HCT116 (cell line): ENCODE measurements around the gene OBSCN. TPM values are rescaled to one million over a fixed set of nuclear protein-coding genes. Genes with fewer than 3 reads are reported as not detected.
"Not testable (repeated sequence)": the region's sequence is repeated elsewhere in the genome, so short reads cannot be mapped to it uniquely, and the experiment has no call there.

ENCODE experiments used
- ATAC-seq: fragments of 200-7000 bp; cut with Tn5 transposase; 2 replicates; pipeline ENCODE4 v1.9.1; 2020; ENCODE audit warnings: mild to moderate bottlenecking, moderate library complexity
- BruUV-seq: library from RNA; stranded (reverse); fragments of 400-500 nt; replicated peaks from 2 replicates; lab custom pipeline; 2021; lab: Mats Ljungman, UMichigan
- CTCF ChIA-PET: fragments of 300-600 bp; sonication (Branson Sonifier 250); formaldehyde crosslinking; loops from one replicate; lab custom pipeline; 2021; ENCODE audit warnings: antibody characterized with exemption; lab: Charles Lee
- POLR2A ChIA-PET: fragments of 300-600, 350-600 bp; sonication (Branson Sonifier 250); formaldehyde crosslinking; loops from one replicate; lab custom pipeline; 2021; ENCODE audit warnings: antibody characterized with exemption; lab: Charles Lee
- RAD21 ChIA-PET, 2 experiments: fragments of 300-600 bp; sonication (Branson Sonifier 250); formaldehyde crosslinking; loops; one replicate each; lab custom pipeline; 2023; ENCODE audit warnings: low total read pairs in 2 of 2; ENCODE audit not compliant: uncharacterized antibody in 2 of 2, unreplicated experiment in 2 of 2, low non-redundant PET in 1 of 2; lab: Charles Lee
- DNase-seq: peaks from one replicate; pipeline ENCODE4 v3.0.0-alpha.2; 2010; ENCODE audit warnings: low read depth, low spot score
- H2AFZ ChIP-seq: fragments of 200-600 bp; shearing (Covaris generic), sonication (generic); 2 replicates; pipeline ENCODE4 v1.6.1; 2017; ENCODE audit warnings: low read depth, mixed run types, mixed read lengths, antibody characterized with exemption, low read length; ENCODE audit not compliant: poor library complexity, severe bottlenecking
- H3K27ac ChIP-seq: 2 replicates; pipeline ENCODE4 v1.5.1; 2012; ENCODE audit warnings: low read depth, low read length
- H3K27me3 ChIP-seq: fragments of 200-600 bp; sonication (generic); 2 replicates; pipeline ENCODE4 v1.6.1; 2016; ENCODE audit warnings: mixed run types, low read length, mixed read lengths; ENCODE audit not compliant: insufficient read depth
- H3K36me3 ChIP-seq, 2 experiments: fragments of 200-500 bp in 1 of 2; fragments of 200-600 bp in 1 of 2; sonication (Bioruptor generic) in 1 of 2; sonication (generic) in 1 of 2; 2 replicates each; pipeline versions ENCODE4 v1.5.1 to v1.6.1; 2014 to 2016; ENCODE audit warnings: low read length in 2 of 2, inconsistent platforms in 1 of 2, mixed read lengths in 1 of 2, mixed run types in 1 of 2; ENCODE audit not compliant: insufficient read depth in 2 of 2, control insufficient read depth in 1 of 2
- H3K4me1 ChIP-seq, 2 experiments: fragments of 200-600 bp in 1 of 2; sonication (generic) in 1 of 2; 2 replicates each; pipeline versions ENCODE4 v1.5.1 to v1.6.1; 2012 to 2017; ENCODE audit warnings: low read length in 2 of 2, inconsistent platforms in 1 of 2, mild to moderate bottlenecking in 1 of 2, mixed read lengths in 1 of 2, mixed run types in 1 of 2, moderate library complexity in 1 of 2; ENCODE audit not compliant: insufficient read depth in 2 of 2, control insufficient read depth in 1 of 2
- H3K4me2 ChIP-seq: fragments of 200-600 bp; sonication (generic); 2 replicates; pipeline ENCODE4 v1.6.1; 2017; ENCODE audit warnings: mixed run types, low read length, mixed read lengths
- H3K4me3 ChIP-seq, 2 experiments: fragments of 200-600 bp in 1 of 2; sonication (generic) in 1 of 2; replicated peaks in 1 of 2; 2 replicates each; pipeline ENCODE4 v1.5.1; 2011 to 2016; ENCODE audit warnings: low read length in 2 of 2, control low read depth in 1 of 2, low read depth in 1 of 2, mild to moderate bottlenecking in 1 of 2, mixed read lengths in 1 of 2, mixed run types in 1 of 2
- H3K79me2 ChIP-seq: fragments of 200-600 bp; sonication (generic); 2 replicates; pipeline ENCODE4 v1.6.1; 2017; ENCODE audit warnings: mild to moderate bottlenecking, mixed run types, low read length, moderate library complexity, mixed read lengths; ENCODE audit not compliant: insufficient read depth
- H3K9ac ChIP-seq: fragments of 200-600 bp; sonication (generic); 2 replicates; pipeline ENCODE4 v1.6.1; 2016; ENCODE audit warnings: low read length, mixed read lengths
- H3K9me2 ChIP-seq: fragments of 200-600 bp; sonication (generic), shearing (Covaris generic); 2 replicates; pipeline ENCODE4 v1.6.1; 2017; ENCODE audit warnings: mixed run types, mild to moderate bottlenecking, moderate library complexity; ENCODE audit not compliant: insufficient read depth
- H3K9me3 ChIP-seq, 2 experiments: fragments of 200-500 bp in 1 of 2; fragments of 200-600 bp in 1 of 2; sonication (Bioruptor generic) in 1 of 2; sonication (generic) in 1 of 2; 2 replicates each; pipeline ENCODE4 v1.6.1; 2014 to 2017; ENCODE audit warnings: low read length in 2 of 2, mixed read lengths in 2 of 2, inconsistent platforms in 1 of 2, low read depth in 1 of 2, mild to moderate bottlenecking in 1 of 2, mixed run types in 1 of 2, moderate library complexity in 1 of 2; ENCODE audit not compliant: control insufficient read depth in 1 of 2, insufficient read depth in 1 of 2
- H4K20me1 ChIP-seq: fragments of 200-600 bp; sonication (generic), shearing (Covaris generic); 2 replicates; pipeline ENCODE4 v1.6.1; 2017; ENCODE audit warnings: mixed run types, mild to moderate bottlenecking, moderate library complexity; ENCODE audit not compliant: insufficient read depth
- CEBPB ChIP-seq: IDR thresholded peaks from 2 replicates; pipeline ENCODE4 v1.6.1; 2012; ENCODE audit warnings: low read depth
- intact Hi-C: fragments of 100-400 bp; cut with micrococcal nuclease; formaldehyde crosslinking; loops from 2 replicates; pipeline ENCODE4 v1.10.0; 2022
- total RNA-seq: library from RNA; stranded (reverse); gene quantifications from one replicate; pipeline ENCODE4 v1.2.1, GENCODE V29; 2021; ENCODE audit not compliant: unreplicated experiment

The OBSCN gene
- total RNA-seq, 1 experiment from 2014 or later: 16.6 TPM

- intact Hi-C loops: not testable (repeated sequence)
Measured at GRCh38 chr1:228221097-228221496, 13.3 kb downstream of the OBSCN start.

GRCh38 chr1:228222548-228222947 is 14.7 kb downstream of the OBSCN start:
- no peak overlapping the region for H2AFZ ChIP-seq
- no peak overlapping the region for H3K4me3 ChIP-seq
- no peak for DNase-seq
- no peak overlapping the region for H3K9ac ChIP-seq
- H3K4me2 ChIP-seq: no peak overlapping the region
- H3K27ac ChIP-seq: no peak overlapping the region
- H3K79me2 ChIP-seq: no peaks in the 10 kb centered on the region
- no peak for TF ChIP-seq CEBPB
- POLR2A ChIA-PET: no interaction called here
- no peak for ATAC-seq
- no TSS peak for BruUV-seq
- CTCF ChIA-PET: interaction anchor here (1.5 kb wide), 1 partner anchor 9 kb away, joined by 4 read pairs; no protein-coding TSS in a partner anchor
- RAD21 ChIA-PET: no interaction called here
- H4K20me1 ChIP-seq: no peaks in the 10 kb centered on the region
- H3K36me3 ChIP-seq: no peaks in the 10 kb centered on the region; a peak in 1 of 4 replicates
- no peaks in the 10 kb centered on the region for H3K4me1 ChIP-seq
- H3K9me3 ChIP-seq: no peaks in the 10 kb centered on the region
- H3K9me2 ChIP-seq: no peaks in the 10 kb centered on the region
- intact Hi-C loops: no loop called here
- no peaks in the 10 kb centered on the region for H3K27me3 ChIP-seq

More at GRCh38 chr1:228221097-228221496, 13.3 kb downstream of the OBSCN start:
- H3K27me3 ChIP-seq, CTCF ChIA-PET, H3K9me3 ChIP-seq, BruUV-seq, H3K4me1 ChIP-seq, RAD21 ChIA-PET, H2AFZ ChIP-seq, H3K27ac ChIP-seq, H3K79me2 ChIP-seq, H3K36me3 ChIP-seq, H3K9ac ChIP-seq, ATAC-seq, H4K20me1 ChIP-seq, DNase-seq, H3K4me3 ChIP-seq, H3K9me2 ChIP-seq, H3K4me2 ChIP-seq, POLR2A ChIA-PET: not testable (repeated sequence)
